ENCODE measurements around the gene ZFAND2B.

ZFAND2B gene
- 4.4 to 19.5 (median 12.1) reads per million in 18 experiments for total RNA-seq

GRCh38 chr2:219206328-219207133, at the start of gene ZFAND2B:
Gene ZFAND2B (plus strand): TSS chr2:219206782. CDS start chr2:219206988, 206 bp downstream.
- peak; percentile 93 to 96 for DNase-seq

DNA sequence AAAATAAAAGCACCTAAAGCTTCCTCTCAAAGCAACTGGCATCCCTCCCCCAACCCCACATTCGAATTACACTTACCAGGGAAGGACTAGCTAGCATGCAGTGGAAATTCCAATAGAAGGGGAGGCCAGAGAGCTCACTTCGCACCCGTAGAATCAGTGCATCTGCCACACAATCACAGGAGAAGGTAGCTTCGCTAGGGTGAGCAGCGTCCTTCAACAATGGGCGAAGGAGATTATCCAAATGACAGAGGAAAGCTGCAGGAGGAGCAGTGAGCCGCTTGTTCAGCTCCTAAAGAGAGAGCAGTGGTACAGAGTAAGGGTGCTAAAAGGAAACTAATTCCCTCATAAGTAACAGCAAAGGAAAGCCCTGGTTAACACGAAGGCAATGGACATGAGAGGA, 49.2 kb upstream of the ZFAND2B start:
- DNase-seq = no peak

- DNase-seq = no peak
Observed at GRCh38 chr2:219158025-219158424, 48.6 kb upstream of the ZFAND2B start.

GRCh38 chr2:219158586-219158985, 48.0 kb upstream of the ZFAND2B start:
- no peak for DNase-seq

- DNase-seq = no peak
Observed at GRCh38 chr2:219159771-219160185, 46.8 kb upstream of the ZFAND2B start.

DNA sequence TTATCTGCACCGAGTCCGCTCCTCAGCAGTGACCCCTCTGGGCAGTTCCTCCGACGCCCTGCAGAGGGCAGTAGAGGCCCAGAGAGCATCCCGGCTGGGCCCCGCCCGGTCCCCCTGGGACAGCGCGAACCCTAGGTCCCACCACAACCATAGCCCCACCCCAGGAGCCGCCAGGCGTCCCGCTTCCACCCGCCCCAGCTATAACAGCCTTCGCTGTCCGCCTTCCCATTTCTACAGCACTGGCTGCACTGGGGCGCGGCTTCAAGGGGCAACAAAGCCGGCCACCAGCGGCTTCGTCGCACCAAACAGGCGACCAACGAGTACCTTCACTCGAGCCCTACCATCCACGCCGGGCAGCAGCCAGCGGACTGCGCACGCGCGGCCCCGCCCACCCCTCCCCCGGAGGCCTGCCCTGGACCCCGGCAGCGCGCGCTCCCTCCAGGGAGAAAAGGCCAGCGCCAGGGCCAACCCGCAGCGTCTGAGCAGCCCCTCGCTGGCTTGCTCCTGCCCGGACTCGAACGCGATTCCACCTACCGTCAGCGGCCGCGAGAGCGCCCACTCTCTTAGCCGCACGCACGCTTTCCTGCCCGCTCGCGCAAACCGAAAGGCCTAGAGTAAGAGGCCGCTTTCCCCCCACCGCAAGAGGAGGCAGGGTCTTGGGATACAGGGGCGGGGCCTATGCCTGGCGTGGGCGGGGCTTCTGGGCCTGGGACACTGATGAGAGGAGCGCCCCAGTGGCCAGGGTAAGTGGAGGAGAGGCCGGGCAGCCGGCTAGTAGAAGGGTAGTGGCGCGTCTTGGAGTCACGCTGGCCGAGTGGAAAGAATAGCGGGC, 46.2 kb upstream of the ZFAND2B start, which contains the start of gene NHEJ1:
NHEJ1 (minus strand) TSS at position 630 of the 832 bp plus-strand sequence. CDS start 2,453 bp downstream, outside the sequence.
- DNase-seq = peak; percentile 91 to 93

- DNase-seq = no peak
Observed at GRCh38 chr2:219161097-219161496, 45.5 kb upstream of the ZFAND2B start.

DNA sequence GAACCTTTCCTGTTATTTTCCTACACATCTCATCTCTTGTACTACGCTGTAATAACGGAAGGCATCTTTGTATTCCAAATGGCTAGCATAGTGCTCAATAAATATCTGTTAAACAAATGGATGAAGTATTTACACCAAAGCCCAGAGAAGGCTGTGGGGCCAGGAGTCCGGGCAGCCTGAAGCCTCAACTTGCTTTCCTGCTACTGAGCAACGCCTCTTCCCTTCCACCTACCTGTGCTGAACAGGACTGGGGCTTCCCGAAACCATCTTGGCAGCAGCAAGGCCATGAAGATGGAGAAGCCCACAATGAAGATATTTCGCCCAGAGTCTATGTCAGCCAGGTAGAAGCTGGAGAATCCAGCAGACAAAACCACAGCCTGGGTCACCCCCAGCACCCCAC, 43.4 kb upstream of the ZFAND2B start:
- no peak for DNase-seq

DNA sequence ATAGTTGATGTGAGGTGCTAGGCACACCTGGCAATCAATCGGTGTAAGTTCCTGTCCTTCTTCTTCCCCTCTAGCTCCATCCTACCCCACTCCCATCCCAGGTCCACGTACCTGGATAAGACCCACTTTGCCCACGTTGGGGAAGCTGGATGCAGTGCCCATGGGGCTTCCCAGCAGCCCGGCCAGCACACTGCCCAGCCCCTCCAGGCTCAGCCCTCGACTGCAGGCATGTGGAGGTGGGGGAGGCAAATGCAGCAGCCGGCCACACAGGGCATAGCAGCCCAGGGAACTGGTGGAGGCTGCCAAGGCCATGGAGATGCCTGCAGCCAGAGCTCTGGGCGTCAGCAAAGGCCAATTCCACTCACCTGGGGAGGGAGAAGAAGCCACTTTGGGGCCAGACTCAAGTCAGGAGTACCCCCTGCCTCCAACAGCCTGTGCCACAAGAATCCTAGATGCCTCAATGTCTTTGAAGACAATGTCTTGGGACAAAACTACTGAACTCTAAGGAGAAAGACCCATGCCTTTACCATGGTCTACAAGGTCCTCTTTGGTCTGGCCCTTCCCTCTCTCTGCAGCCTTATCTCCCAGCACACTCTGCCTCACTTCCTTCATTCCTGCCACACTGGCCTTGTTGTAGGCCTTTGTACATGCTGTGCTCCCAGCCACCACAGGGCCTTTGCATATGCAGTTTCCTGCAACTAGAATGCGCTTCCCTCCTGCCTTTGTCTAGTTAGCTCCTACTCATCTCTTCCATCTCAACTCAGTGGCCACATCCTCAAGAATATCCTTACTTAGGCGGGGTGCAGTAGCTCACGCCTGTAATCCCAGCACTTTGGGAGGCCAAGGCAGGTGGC, 41.3 kb upstream of the ZFAND2B start:
- DNase-seq = no peak

- DNase-seq = no peak
Observed at GRCh38 chr2:219167997-219168396, 38.6 kb upstream of the ZFAND2B start.

DNA sequence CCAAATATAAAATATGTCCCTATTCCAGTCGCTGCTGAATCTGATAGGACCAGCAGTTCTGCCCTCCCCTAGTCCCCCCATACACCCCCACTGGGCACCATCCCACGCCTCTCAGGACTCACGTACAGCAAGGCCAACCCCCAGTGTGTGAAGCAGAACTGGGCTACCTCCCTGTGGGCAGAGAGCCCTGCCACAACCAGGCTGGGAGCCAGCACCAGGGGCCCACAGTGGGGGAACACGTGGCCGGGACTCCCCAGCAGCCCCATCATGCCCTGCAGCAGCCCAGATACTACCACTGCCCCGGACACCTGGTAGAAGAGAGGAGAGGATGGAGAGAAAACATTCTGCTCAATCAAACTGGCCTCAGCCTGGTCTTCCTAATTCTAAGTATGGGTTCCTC, 38.1 kb upstream of the ZFAND2B start:
- peak in 1 of 2 donors; percentile 11 for DNase-seq

GRCh38 chr2:219168932-219169331, 37.6 kb upstream of the ZFAND2B start:
- DNase-seq = no peak

DNA sequence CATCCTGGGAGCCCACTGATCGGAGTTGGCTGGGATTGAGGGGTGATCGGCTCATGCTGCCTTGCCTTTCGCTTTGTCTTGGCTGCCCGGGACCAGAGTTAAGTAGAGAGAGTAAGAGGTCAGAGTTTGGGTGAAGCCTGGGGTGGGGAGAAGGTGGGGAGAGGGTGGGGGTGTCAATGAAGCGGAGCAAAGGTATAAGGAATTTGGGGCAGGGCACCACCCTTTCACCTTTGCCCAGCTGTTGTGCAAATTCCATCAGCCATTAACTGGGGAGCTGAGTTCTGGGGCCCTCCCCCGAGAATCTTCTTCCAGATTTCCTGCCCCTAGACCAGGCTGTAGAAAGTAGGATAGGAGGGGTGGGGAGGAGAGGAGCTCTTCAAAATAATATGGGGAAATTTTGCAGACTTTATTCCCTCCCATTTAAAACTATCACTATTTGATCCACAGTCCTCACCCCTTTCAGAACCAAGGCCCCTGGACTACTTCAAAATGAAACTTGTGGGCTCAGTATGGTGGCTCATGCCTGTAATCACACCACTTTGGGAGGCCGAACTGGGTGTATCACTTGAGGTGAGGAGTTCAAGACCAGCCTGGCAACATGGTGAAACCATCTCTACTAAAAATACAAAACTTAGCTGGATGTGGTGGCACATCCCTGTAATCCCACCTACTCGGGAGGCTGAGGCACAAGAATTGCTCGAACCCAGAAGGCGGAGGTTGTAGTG, 36.5 kb upstream of the ZFAND2B start, which contains the start of gene SLC23A3:
SLC23A3 (minus strand) TSS at position 100 of the 725 bp plus-strand sequence; CDS start at position 55, 45 bp downstream.
- DNase-seq = no peak

GRCh38 chr2:219171231-219171651, 35.3 kb upstream of the ZFAND2B start:
- peak; percentile 49 to 60 for DNase-seq

DNA sequence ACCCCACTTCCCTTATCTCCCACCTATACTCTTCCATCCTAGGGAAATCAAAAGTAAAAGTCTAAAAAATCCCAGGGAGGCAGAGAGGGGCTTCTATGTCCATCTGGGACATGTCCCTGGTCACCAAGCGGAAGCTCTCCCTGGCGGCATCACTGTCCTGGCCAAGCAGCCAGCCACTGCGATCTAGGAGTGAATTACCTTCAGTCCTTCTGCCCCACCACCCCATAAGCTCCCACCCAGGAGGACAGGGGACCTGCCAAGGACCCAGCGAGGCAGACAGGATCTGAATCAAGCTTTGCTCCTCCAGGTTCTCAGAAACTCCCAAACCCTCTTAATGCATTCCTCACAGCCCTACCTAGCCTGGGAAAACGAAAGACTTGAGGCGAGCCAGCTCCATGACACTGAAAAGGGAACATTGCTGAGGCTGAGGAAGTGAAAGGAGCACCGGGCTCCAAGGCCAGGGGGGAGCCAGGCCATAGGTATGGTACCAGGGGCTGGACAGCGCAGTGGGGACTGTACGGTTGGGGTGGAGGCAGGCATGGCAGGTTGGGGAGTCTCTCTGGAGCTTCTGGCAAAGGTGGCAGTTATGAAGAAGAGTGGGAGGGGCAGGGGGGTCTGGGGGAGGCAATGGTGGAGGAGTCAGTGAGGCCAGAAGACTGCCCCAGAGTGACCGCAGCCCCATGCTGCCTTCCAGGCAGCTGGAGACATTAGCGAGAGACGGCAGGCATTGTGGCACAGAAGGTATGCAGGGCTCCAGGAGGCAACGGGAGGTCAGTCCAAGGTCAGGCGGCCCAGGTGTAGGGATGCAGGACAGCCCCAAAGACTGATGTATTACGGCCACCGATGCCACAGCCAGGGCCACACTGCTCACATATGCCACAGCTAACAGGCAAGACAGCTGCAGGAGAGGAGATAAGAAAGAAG, 34.1 kb upstream of the ZFAND2B start:
- DNase-seq = no peak

DNA sequence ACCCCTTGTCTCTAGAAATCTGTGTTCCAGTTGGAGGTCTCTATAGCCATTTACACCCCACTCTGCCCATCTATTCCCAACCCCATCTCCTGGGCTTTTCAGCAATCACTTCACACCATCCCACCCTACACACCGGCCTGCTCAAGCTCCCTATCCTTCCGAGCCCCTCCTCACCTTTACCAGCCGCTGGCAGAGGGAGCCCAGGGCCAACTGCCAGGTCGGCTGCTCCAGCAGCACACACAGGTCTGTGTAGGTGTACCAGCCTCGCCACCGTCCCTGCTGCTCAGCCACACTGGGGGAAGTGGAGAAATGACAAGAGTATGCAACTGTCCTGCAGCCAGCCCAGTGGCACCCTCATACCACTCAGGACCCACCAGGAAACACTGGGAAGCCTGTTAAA, 33.4 kb upstream of the ZFAND2B start:
- no peak for DNase-seq

GRCh38 chr2:219174146-219174545, 32.4 kb upstream of the ZFAND2B start:
- no peak for DNase-seq

DNA sequence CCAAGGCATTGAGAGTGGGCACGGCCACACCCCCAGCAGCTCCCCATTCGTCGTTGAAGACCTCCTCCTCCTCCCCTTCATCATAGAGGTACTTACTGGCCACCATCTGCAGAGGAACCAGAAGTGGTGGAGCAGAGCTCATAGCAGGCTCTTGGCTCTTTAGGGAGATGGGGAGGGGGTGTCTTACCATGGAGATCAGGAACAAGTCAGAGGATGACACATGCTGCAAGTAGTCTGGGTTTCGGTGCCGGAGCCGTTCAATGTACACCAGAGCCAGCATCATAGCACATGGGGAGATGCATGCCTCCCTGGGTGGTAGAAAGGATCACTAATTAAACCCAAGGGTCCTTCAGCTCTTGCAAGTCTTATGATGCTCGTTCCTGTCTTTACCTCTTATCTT, 31.8 kb upstream of the ZFAND2B start:
- no peak for DNase-seq

DNA sequence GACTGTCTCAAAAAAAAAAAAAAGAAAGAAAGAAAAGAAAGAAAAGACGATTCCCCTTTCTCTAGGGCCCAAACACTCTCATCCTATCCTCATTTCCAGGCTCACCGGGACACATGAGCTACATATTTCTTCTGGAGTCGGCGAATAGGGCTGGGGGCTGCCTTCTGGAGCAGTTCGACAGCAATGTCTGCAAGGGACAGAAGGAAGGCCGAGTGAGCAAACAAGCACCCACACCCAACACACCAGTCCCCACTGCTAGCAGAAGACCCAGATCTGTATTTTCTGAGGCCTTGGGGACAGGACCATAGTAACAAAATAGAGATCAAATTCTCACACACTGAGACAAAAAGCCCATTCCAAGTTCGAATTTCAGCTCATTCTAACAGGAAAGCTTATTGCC, 31.1 kb upstream of the ZFAND2B start:
- no peak for DNase-seq

Measured in inflammatory macrophage (primary cell).